HG03460 (cell line): ENCODE data around the gene HEY2.
A peak's percentile ranks its signal among the peaks of the same experiment; 100 is the strongest.
"Not testable (repeated sequence)": the region's sequence is repeated elsewhere in the genome, so short reads cannot be mapped to it uniquely, and the experiment has no call there.

ENCODE experiments used
- ATAC-seq: cut with Tn5 transposase; IDR thresholded peaks from one replicate; pipeline ENCODE4 v1.9.1; 2021; ENCODE audit not compliant: unreplicated experiment

The HEY2 gene

GRCh38 chr6:125765944-125766343 is 16.5 kb downstream of the HEY2 start:
- ATAC-seq = no peak

- no peak for ATAC-seq
These were observed 17.2 kb downstream of the HEY2 start for GRCh38 chr6:125766641-125767040.

- ATAC-seq = no peak
These were observed 19.8 kb downstream of the HEY2 start for GRCh38 chr6:125769147-125769783.

GRCh38 chr6:125773387-125774341 is 24.2 kb downstream of the HEY2 start:
- no peak for ATAC-seq

GRCh38 chr6:125776107-125776826 is 26.8 kb downstream of the HEY2 start:
- not testable (repeated sequence) for ATAC-seq

- ATAC-seq = peak; percentile 79
These were observed 30.6 kb downstream of the HEY2 start for GRCh38 chr6:125779924-125780539.

- peak; percentile 75 for ATAC-seq
These were observed 31.3 kb downstream of the HEY2 start for GRCh38 chr6:125780540-125781313.

GRCh38 chr6:125781314-125781868 is 32.0 kb downstream of the HEY2 start:
- ATAC-seq = peak; percentile 40

- no peak for ATAC-seq
These were observed 34.9 kb downstream of the HEY2 start for GRCh38 chr6:125784365-125784764.

GRCh38 chr6:125787791-125788190 is 38.4 kb downstream of the HEY2 start:
- no peak for ATAC-seq

- ATAC-seq = no peak
These were observed 39.7 kb downstream of the HEY2 start for GRCh38 chr6:125789167-125789566.

GRCh38 chr6:125789576-125790357 is 40.3 kb downstream of the HEY2 start:
- ATAC-seq = peak; percentile 27

- ATAC-seq = peak; percentile 66
These were observed 41.1 kb downstream of the HEY2 start, which contains the start of gene NCOA7 for GRCh38 chr6:125790358-125791150. TSS of gene NCOA7 (plus strand) at chr6:125790960. CDS start at chr6:125815355, 24,395 bp downstream.

GRCh38 chr6:125791151-125791819 is 41.9 kb downstream of the HEY2 start:
- peak; percentile 31 for ATAC-seq

GRCh38 chr6:125791820-125792165 is 42.4 kb downstream of the HEY2 start:
- no peak for ATAC-seq

GRCh38 chr6:125792172-125792571 is 42.7 kb downstream of the HEY2 start:
- no peak for ATAC-seq

GRCh38 chr6:125792680-125793079 is 43.2 kb downstream of the HEY2 start:
- no peak for ATAC-seq

GRCh38 chr6:125793280-125793679 is 43.8 kb downstream of the HEY2 start:
- no peak for ATAC-seq
